SK-N-SH (cell line): ENCODE results near the gene ARHGAP21. TPM values are rescaled to one million over a fixed set of nuclear protein-coding genes. Genes with fewer than 3 reads are reported as not detected.

Source experiments
- CTCF ChIA-PET: fragments of 300-600, 350-600 bp; formaldehyde crosslinking; extraction: SDS; loops from one replicate; lab custom pipeline; 2021; lab: Yijun Ruan, JAX
- POLR2A ChIA-PET: fragments of 350-600 bp; sonication (Branson Sonifier 250); formaldehyde crosslinking; extraction: SDS; loops from one replicate; lab custom pipeline; 2020; ENCODE audit warnings: antibody characterized with exemption, inconsistent platforms; lab: Yijun Ruan, JAX
- DNase-seq: peaks from one replicate; pipeline ENCODE4 v3.0.0; 2012
- H2AFZ ChIP-seq: fragments of 200-600 bp; sonication (generic); 2 replicates; pipeline ENCODE4 v1.8.1; 2016; ENCODE audit warnings: antibody characterized with exemption, mild to moderate bottlenecking, low read depth
- H3F3A ChIP-seq: fragments of 200-600 bp; sonication (generic); replicated peaks from 2 replicates; pipeline ENCODE3; 2016; ENCODE audit warnings: antibody characterized with exemption, mild to moderate bottlenecking; ENCODE audit not compliant: insufficient read depth
- H3K27ac ChIP-seq, 2 experiments: fragments of 200-500 bp in 1 of 2; fragments of 200-600 bp in 1 of 2; sonication (Bioruptor generic) in 1 of 2; sonication (generic), shearing (Covaris generic) in 1 of 2; 2 replicates each; pipeline versions ENCODE4 v1.5.1 to v1.6.1; 2014 to 2016; ENCODE audit warnings: low read depth in 2 of 2, inconsistent platforms in 1 of 2, low read length in 1 of 2, mild to moderate bottlenecking in 1 of 2, mixed read lengths in 1 of 2
- H3K27me3 ChIP-seq: fragments of 200-600 bp; sonication (generic), shearing (Covaris generic); 2 replicates; pipeline ENCODE4 v1.6.1; 2016; ENCODE audit warnings: mixed run types; ENCODE audit not compliant: insufficient read depth
- H3K36me3 ChIP-seq, 2 experiments: fragments of 200-500 bp in 1 of 2; fragments of 200-600 bp in 1 of 2; sonication (Bioruptor generic) in 1 of 2; sonication (generic) in 1 of 2; replicated peaks in 1 of 2; 2 replicates each; pipeline versions ENCODE3 to v1.5.1; 2014 to 2016; ENCODE audit warnings: low read length in 1 of 2, mild to moderate bottlenecking in 1 of 2; ENCODE audit not compliant: insufficient read depth in 2 of 2, control insufficient read depth in 1 of 2
- H3K4me1 ChIP-seq, 2 experiments: fragments of 200-500 bp in 1 of 2; fragments of 200-600 bp in 1 of 2; sonication (Bioruptor generic) in 1 of 2; sonication (generic), shearing (Covaris generic) in 1 of 2; 2 replicates each; pipeline versions ENCODE4 v1.5.1 to v1.6.1; 2014 to 2016; ENCODE audit warnings: low read depth in 1 of 2, low read length in 1 of 2, mixed run types in 1 of 2; ENCODE audit not compliant: insufficient read depth in 2 of 2, control insufficient read depth in 1 of 2
- H3K4me2 ChIP-seq: fragments of 200-600 bp; sonication (generic), shearing (Covaris generic); 2 replicates; pipeline ENCODE4 v1.6.1; 2017; ENCODE audit warnings: mixed run types
- H3K4me3 ChIP-seq, 2 experiments: fragments of 200-500 bp in 1 of 2; fragments of 200-600 bp in 1 of 2; sonication (Bioruptor generic) in 1 of 2; sonication (generic), shearing (Covaris generic) in 1 of 2; 2 replicates each; pipeline versions ENCODE4 v1.5.1 to v1.8.1; 2014 to 2016; ENCODE audit warnings: low read depth in 2 of 2, inconsistent platforms in 1 of 2, low read length in 1 of 2, mild to moderate bottlenecking in 1 of 2, mixed read lengths in 1 of 2, moderate library complexity in 1 of 2
- H3K79me2 ChIP-seq: fragments of 200-600 bp; sonication (generic); 2 replicates; pipeline ENCODE4 v1.8.1; 2017; ENCODE audit warnings: mild to moderate bottlenecking; ENCODE audit not compliant: insufficient read depth
- H3K9ac ChIP-seq: fragments of 200-600 bp; sonication (generic); 2 replicates; pipeline ENCODE4 v1.6.1; 2017; ENCODE audit warnings: mixed run types
- H3K9me2 ChIP-seq: fragments of 200-600 bp; sonication (generic); 2 replicates; pipeline ENCODE4 v1.6.1; 2017; ENCODE audit warnings: mixed run types
- H3K9me3 ChIP-seq: fragments of 200-600 bp; sonication (generic); 2 replicates; pipeline ENCODE4 v1.6.1; 2017; ENCODE audit warnings: mixed run types, mild to moderate bottlenecking, moderate library complexity
- H4K20me1 ChIP-seq: fragments of 200-600 bp; sonication (generic); 2 replicates; pipeline ENCODE4 v1.6.1; 2017; ENCODE audit warnings: mild to moderate bottlenecking, mixed run types; ENCODE audit not compliant: insufficient read depth
- CHD2 ChIP-seq: fragments of 150-350 bp; IDR thresholded peaks from 2 replicates; pipeline ENCODE4 v1.6.1; 2018; ENCODE audit warnings: low read length; ENCODE audit not compliant: partially characterized antibody
- EP300 ChIP-seq, 2 experiments: IDR thresholded peaks; 2 replicates each; pipeline versions ENCODE4 v1.4.0 to v1.6.1; 2012; ENCODE audit warnings: borderline replicate concordance in 1 of 2, low read depth in 1 of 2, low read length in 1 of 2
- FOSL2 ChIP-seq: IDR thresholded peaks from 2 replicates; pipeline ENCODE4 v1.4.0; 2012; ENCODE audit warnings: low read depth, mild to moderate bottlenecking, moderate library complexity, borderline replicate concordance
- FOXJ3 ChIP-seq: sonication (generic); formaldehyde crosslinking; IDR thresholded peaks from 2 replicates; pipeline ENCODE4 v1.5.1; 2020; ENCODE audit warnings: mild to moderate bottlenecking, missing genetic modification reagents
- FOXM1 ChIP-seq: IDR thresholded peaks from 2 replicates; pipeline ENCODE4 v1.4.0; 2012; ENCODE audit warnings: low read depth, mild to moderate bottlenecking
- GABPA ChIP-seq: IDR thresholded peaks from 2 replicates; pipeline ENCODE4 v1.4.0; 2012; ENCODE audit warnings: low read depth, mild to moderate bottlenecking
- NRF1 ChIP-seq: IDR thresholded peaks from 2 replicates; pipeline ENCODE4 v1.6.1; 2012; ENCODE audit warnings: low read depth, mild to moderate bottlenecking, low read length
- PBX3 ChIP-seq: IDR thresholded peaks from 2 replicates; pipeline ENCODE4; 2012
- REST ChIP-seq: IDR thresholded peaks from 2 replicates; pipeline ENCODE4 v1.6.1; 2012; ENCODE audit warnings: mild to moderate bottlenecking, low read depth, low read length, moderate library complexity
- SIN3A ChIP-seq: IDR thresholded peaks from 2 replicates; pipeline ENCODE4 v1.6.1; 2012; ENCODE audit warnings: low read depth, mild to moderate bottlenecking, low read length, moderate library complexity, borderline replicate concordance
- TCF12 ChIP-seq: IDR thresholded peaks from 2 replicates; pipeline ENCODE4 v1.4.0; 2012
- TEAD4 ChIP-seq: IDR thresholded peaks from 2 replicates; pipeline ENCODE4 v1.4.0; 2012; ENCODE audit warnings: mild to moderate bottlenecking, borderline replicate concordance; ENCODE audit not compliant: insufficient read depth
- ZBTB33 ChIP-seq: IDR thresholded peaks from 2 replicates; pipeline ENCODE4 v1.4.0; 2012; ENCODE audit warnings: low read depth, borderline replicate concordance
- WGBS: methylation state at CpG from one replicate; pipeline ENCODE4 v1.1.6; 2017; ENCODE audit warnings: low lambda C conversion rate; 5-methylcytosine and 5-hydroxymethylcytosine counted together
- polyA plus RNA-seq, 3 experiments: library from polyadenylated mRNA; depleted of rRNA; stranded (reverse); fragments of >200 nt; gene quantifications; 2 replicates each; pipeline ENCODE4 v1.2.3, GENCODE V29; 2012
- TF ChIP-seq, protein P1 (sequence below): fragments of 200-600 bp; sonication (generic); IDR thresholded peaks from 2 replicates; pipeline ENCODE4 v1.6.1; 2017; ENCODE audit warnings: antibody characterized with exemption, mild to moderate bottlenecking, moderate library complexity

The ARHGAP21 gene
- polyA plus RNA-seq, 1 of the 3 experiments (the other 2 are of a cell fraction), result 27.8 TPM

GRCh38 chr10:24570658-24571426 is 152.8 kb downstream of the ARHGAP21 start:
- H3K9me3 ChIP-seq, result no peaks in the 10 kb centered on the region
- TF ChIP-seq, protein P1, sequence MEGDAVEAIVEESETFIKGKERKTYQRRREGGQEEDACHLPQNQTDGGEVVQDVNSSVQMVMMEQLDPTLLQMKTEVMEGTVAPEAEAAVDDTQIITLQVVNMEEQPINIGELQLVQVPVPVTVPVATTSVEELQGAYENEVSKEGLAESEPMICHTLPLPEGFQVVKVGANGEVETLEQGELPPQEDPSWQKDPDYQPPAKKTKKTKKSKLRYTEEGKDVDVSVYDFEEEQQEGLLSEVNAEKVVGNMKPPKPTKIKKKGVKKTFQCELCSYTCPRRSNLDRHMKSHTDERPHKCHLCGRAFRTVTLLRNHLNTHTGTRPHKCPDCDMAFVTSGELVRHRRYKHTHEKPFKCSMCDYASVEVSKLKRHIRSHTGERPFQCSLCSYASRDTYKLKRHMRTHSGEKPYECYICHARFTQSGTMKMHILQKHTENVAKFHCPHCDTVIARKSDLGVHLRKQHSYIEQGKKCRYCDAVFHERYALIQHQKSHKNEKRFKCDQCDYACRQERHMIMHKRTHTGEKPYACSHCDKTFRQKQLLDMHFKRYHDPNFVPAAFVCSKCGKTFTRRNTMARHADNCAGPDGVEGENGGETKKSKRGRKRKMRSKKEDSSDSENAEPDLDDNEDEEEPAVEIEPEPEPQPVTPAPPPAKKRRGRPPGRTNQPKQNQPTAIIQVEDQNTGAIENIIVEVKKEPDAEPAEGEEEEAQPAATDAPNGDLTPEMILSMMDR, result no peak
- TF ChIP-seq TEAD4, result no peak
- no peak for TF ChIP-seq TCF12
- no peak for TF ChIP-seq PBX3
- TF ChIP-seq CHD2, result no peak
- TF ChIP-seq NRF1, result no peak
- TF ChIP-seq FOXM1, result no peak
- no peaks in the 10 kb centered on the region; a peak in 1 of 4 replicates for H3K4me1 ChIP-seq
- H3K9me2 ChIP-seq, result no peaks in the 10 kb centered on the region
- CTCF ChIA-PET, result interaction anchor here (1.3 to 1.6 kb wide), 2 partner anchors 13 to 14 kb away, joined by 5 read pairs; no protein-coding TSS in a partner anchor
- no peaks in the 10 kb centered on the region for H4K20me1 ChIP-seq
- no peak overlapping the region for H3K4me3 ChIP-seq
- no peak overlapping the region for H3K4me2 ChIP-seq
- no peak overlapping the region for H2AFZ ChIP-seq
- H3K79me2 ChIP-seq, result no peaks in the 10 kb centered on the region
- no peak for DNase-seq
- H3K27me3 ChIP-seq, result no peaks in the 10 kb centered on the region
- POLR2A ChIA-PET, result no interaction called here
- H3F3A ChIP-seq, result no peaks in the 10 kb centered on the region
- H3K36me3 ChIP-seq, result no peaks in the 10 kb centered on the region
- no peak overlapping the region for H3K9ac ChIP-seq
- 58% methylated on average over 8 of the region's 9 CpGs for WGBS
- H3K27ac ChIP-seq, result no peak overlapping the region

DNA sequence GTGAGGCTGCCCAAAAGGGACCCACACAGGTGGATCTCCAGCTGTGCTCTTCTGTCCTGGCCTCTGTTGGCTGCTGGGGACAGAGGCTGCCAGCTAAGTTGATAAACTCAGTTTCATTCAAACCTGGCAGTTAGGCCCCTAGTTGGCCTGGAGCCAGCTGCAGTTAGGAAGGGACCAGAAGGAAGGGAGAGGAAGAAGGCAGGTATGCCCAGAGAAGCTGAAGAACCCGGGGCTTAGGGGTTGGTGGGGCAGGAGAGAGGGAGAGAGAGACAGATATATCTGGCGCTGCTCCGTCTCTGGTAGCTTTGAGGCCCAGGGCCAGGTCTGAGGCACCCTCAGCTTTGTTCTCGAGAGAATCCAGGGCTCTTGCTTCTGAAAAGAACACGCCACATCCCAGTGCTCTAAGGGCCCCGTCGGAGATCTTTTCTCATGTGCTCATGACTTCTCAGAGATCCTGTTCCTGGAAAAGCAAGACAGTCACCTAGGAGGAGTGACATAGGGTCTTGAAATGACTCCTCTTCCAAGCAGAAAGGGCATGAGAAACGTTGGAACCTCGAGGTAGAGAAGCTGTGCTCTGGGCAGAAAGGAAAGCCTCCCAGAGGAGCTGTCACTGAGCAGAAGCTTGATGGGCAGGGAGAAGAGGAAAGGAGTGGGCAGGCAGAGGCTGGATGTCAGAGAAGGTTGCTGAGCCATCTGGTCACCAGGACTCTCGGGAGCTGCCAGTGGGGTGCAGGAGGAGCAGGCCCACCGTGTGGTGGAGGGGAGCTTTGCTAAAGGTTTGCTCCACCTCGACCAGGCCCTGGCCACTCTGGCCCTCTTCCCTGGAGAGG is 153.6 kb downstream of the ARHGAP21 start:
- ChIA-PET POLR2A (no interaction called here), CTCF (interaction anchor here (1.3 kb wide), 1 partner anchor 14 kb away, joined by 5 read pairs; no protein-coding TSS in a partner anchor)
- H3K4me3 ChIP-seq, result no peak overlapping the region
- no peaks in the 10 kb centered on the region for H4K20me1 ChIP-seq
- no peaks in the 10 kb centered on the region for H3K9me3 ChIP-seq
- no peak for DNase-seq
- no peaks in the 10 kb centered on the region for H3K9me2 ChIP-seq
- no peak overlapping the region for H3K27ac ChIP-seq
- H3K36me3 ChIP-seq, result no peaks in the 10 kb centered on the region
- no peak overlapping the region for H3K4me2 ChIP-seq
- H3K79me2 ChIP-seq, result no peaks in the 10 kb centered on the region
- H3K4me1 ChIP-seq, result no peaks in the 10 kb centered on the region; a peak in 1 of 4 replicates
- H3F3A ChIP-seq, result no peaks in the 10 kb centered on the region
- 60% methylated on average over 12 of the region's 12 CpGs for WGBS
- H3K9ac ChIP-seq, result no peak overlapping the region
- no peak overlapping the region for H2AFZ ChIP-seq
- no peaks in the 10 kb centered on the region for H3K27me3 ChIP-seq
- TF ChIP-seq SIN3A, result no peak
- no peak for TF ChIP-seq FOSL2
- TF ChIP-seq REST, result no peak
- no peak for TF ChIP-seq FOXJ3 (CRISPR knock-in tag)
- TF ChIP-seq EP300 (IDR thresholded peaks at IDR 0.05; ENCODE audit: borderline replicate concordance in 1 of 2, low read depth in 1 of 2, low read length in 1 of 2), result no peak
- no peak for TF ChIP-seq GABPA
- TF ChIP-seq PBX3, result no peak
- TF ChIP-seq ZBTB33, result no peak
